Fibroblast of peridontal ligament (primary cell): ENCODE data around the gene PXDC1.
"Not testable (repeated sequence)": the region's sequence is repeated elsewhere in the genome, so short reads cannot be mapped to it uniquely, and the experiment has no call there.

Experiments used
- DNase-seq: peaks from one replicate; pipeline ENCODE4 v3.0.0-alpha.2; 2010; ENCODE audit errors: extremely low read depth

The PXDC1 gene

GRCh38 chr6:3782876-3783832, 31.6 kb upstream of the PXDC1 start:
- DNase-seq = peak; percentile 23

- DNase-seq = no peak
Observed at GRCh38 chr6:3781504-3781903, 30.0 kb upstream of the PXDC1 start.

- no peak for DNase-seq
Observed at GRCh38 chr6:3779574-3779849, 28.0 kb upstream of the PXDC1 start.

GRCh38 chr6:3778701-3779573, 27.4 kb upstream of the PXDC1 start:
- DNase-seq = no peak

GRCh38 chr6:3777730-3778461, 26.4 kb upstream of the PXDC1 start:
- no peak for DNase-seq

- no peak for DNase-seq
Observed at GRCh38 chr6:3776881-3777507, 25.5 kb upstream of the PXDC1 start.

- DNase-seq = no peak
Observed at GRCh38 chr6:3775847-3776246, 24.3 kb upstream of the PXDC1 start.

- no peak for DNase-seq
Observed at GRCh38 chr6:3775386-3775785, 23.9 kb upstream of the PXDC1 start.

GRCh38 chr6:3773678-3774298, 22.3 kb upstream of the PXDC1 start:
- peak; percentile 91 for DNase-seq

GRCh38 chr6:3772127-3772999, 20.9 kb upstream of the PXDC1 start:
- not testable (repeated sequence) for DNase-seq

GRCh38 chr6:3771407-3772011, 20.0 kb upstream of the PXDC1 start:
- DNase-seq = no peak

- no peak for DNase-seq
Observed at GRCh38 chr6:3770023-3770720, 18.7 kb upstream of the PXDC1 start.

GRCh38 chr6:3769610-3770009, 18.1 kb upstream of the PXDC1 start:
- peak; percentile 73 for DNase-seq

- DNase-seq = peak; percentile 32
Observed at GRCh38 chr6:3768502-3768901, 17.0 kb upstream of the PXDC1 start.

- DNase-seq = peak; percentile 53
Observed at GRCh38 chr6:3767483-3767882, 16.0 kb upstream of the PXDC1 start.

GRCh38 chr6:3766214-3766613, 14.7 kb upstream of the PXDC1 start:
- DNase-seq = peak; percentile 92

- no peak for DNase-seq
Observed at GRCh38 chr6:3765415-3765814, 13.9 kb upstream of the PXDC1 start.

GRCh38 chr6:3764516-3765335, 13.2 kb upstream of the PXDC1 start:
- DNase-seq = no peak
